ENCODE data around the gene XRRA1.
"Not testable (repeated sequence)": the region's sequence is repeated elsewhere in the genome, so short reads cannot be mapped to it uniquely, and the experiment has no call there.

XRRA1 gene

GRCh38 chr11:74895340-74896116, 53.4 kb downstream of the XRRA1 start:
- DNase-seq = no peak

- not testable (repeated sequence) for DNase-seq
These were observed 55.9 kb downstream of the XRRA1 start for GRCh38 chr11:74893015-74893414.

DNA sequence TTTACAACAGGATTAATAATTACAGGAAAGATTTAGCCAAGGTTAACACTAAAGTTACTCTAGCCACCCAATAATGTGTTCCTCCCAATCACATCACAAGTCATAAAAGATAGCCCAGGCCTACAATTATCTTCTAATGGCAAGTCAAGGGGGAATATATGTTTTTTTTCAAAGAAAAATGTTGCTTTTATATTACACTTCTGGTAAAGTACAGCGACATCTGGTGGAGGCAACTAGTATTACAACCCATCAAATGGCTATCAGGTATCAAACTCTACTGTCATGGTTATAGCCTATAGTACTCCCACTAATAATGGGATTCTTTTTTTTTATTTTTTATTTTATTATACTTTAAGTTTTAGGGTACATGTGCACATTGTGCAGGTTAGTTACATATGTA, 71.8 kb downstream of the XRRA1 start:
- no peak for DNase-seq

GRCh38 chr11:74871037-74871436, 77.9 kb downstream of the XRRA1 start:
- DNase-seq = no peak

- no peak for DNase-seq
These were observed 78.4 kb downstream of the XRRA1 start for GRCh38 chr11:74870485-74870884.

- no peak for DNase-seq
These were observed 82.3 kb downstream of the XRRA1 start for GRCh38 chr11:74866557-74866956.

- DNase-seq = no peak
These were observed 85.5 kb downstream of the XRRA1 start for GRCh38 chr11:74863410-74863809.

GRCh38 chr11:74860743-74861142, 88.1 kb downstream of the XRRA1 start:
- no peak for DNase-seq

DNA sequence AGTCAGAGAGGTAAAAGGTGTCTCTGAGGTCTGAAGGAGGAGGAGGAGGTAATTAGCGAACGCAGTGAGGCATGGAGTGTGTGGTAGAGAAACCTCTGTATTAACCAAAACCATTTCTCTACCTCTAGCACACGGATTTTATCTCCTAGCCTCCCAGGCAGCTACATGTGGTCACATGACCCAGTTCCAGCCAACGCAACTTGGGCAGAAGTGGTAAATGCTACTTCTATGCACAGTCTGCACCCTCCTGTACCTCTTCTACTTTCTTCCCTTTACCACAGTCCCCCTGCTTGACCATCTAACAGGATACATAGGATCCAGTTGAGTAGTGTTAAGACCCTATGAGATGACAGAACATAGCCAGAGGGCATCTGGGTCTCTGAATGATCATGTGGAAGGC, 95.7 kb downstream of the XRRA1 start:
- DNase-seq = no peak

DNA sequence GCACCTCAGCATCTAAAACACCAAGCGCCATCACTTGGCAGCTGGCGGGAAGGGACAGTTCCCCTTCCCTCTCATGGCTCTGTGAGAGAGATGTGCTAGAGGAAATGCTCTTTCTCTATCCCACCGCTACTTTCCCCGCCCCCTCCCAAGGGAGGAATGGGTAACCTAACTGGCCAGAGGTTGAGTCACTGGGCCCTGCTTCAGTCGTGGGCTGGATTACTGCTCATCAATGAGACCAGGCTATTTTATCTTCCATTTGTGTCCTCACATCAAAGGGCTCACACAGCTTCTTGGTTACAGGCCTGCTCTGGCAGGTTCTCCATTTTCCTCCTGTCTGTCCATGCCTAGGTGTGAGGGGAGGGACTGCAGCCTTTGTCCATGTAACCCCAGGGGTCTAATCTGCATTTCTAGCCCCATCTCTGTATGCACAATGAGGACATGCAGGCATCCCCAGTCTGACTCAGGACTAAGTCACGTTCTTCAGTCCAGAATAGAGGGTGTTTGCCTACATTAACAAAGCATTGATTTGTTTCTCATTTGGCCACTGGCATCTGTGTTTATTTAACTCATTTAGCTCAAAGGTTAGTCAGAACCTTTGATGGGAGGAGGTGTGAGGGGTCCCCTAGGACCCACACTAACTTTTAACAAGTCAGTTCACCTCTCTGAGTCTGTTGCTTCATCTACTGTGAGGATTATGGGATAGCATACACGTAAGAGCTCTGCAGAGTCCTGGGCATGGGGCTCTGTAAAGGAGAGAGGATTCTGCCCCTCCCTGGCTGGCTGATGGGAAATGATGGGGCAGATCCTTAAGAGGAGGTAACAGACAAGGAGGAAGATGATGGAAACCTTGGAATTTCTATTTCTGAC, 99.1 kb downstream of the XRRA1 start:
- DNase-seq = no peak

DNA sequence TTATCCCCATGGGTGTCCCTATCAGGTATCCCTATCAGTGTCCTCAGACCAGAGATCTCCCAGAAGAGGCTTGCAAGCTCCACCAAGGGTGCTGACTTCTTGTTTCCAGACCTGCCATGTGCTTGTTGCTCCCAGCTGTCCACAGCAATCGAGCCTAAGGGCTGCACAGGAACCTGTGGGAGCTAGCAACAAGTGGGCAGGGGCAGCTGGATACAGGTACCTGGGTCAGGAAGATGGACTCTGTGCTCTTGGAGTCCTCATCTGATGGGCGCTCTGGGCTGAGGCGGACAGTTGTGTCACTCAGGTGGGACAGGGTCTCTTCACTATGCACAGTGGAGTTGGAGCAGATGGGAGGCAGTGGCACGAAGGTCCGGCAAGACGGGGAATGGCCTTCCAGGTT, 101.0 kb downstream of the XRRA1 start:
- no peak for DNase-seq

DNA sequence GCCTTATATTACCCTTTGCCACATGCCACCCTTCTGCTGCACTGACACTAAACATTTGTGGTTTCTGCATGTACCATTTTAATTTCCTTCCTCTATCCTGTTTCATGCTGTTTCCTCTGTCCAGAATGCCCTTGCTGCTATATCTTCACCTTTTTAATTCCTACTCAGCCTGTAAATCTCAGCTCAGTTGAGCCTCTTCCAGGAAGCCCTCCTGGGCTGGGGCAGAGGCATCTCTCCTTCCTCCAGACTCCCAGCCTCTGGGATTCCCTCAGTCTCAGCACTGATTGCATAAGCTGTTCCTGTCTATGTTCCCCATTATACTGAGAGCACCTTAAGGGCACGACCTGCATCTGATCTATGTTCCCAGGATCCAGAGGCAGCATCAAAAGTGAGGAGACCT, 101.5 kb downstream of the XRRA1 start:
- DNase-seq = no peak

- DNase-seq = no peak
These were observed 102.1 kb downstream of the XRRA1 start for GRCh38 chr11:74846770-74847169.

GRCh38 chr11:74845978-74846517, 102.8 kb downstream of the XRRA1 start:
- DNase-seq = no peak

GRCh38 chr11:74844865-74845264, 104.0 kb downstream of the XRRA1 start:
- DNase-seq = no peak

- DNase-seq = no peak
These were observed 104.8 kb downstream of the XRRA1 start for GRCh38 chr11:74844072-74844471.

DNA sequence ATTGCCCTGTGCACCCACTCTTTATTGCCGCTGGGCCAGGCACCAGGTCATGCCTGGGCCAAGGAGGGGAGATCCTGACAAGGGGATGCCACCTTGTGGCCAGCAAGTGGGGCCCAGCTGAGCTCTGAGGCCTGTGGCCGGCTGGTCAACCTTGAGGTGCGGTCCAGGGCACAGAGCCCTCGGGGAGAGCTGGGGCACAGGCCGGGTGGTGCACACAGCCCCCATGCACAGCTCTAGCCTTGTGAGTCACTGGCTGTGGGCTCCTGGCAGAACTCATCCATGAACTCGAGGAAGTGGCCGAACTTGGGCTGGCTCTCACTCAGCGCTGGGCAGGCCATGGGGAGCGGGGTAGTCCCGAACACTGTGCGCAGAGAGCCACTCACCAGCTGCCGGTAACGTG, 105.9 kb downstream of the XRRA1 start:
- DNase-seq = no peak

DNA sequence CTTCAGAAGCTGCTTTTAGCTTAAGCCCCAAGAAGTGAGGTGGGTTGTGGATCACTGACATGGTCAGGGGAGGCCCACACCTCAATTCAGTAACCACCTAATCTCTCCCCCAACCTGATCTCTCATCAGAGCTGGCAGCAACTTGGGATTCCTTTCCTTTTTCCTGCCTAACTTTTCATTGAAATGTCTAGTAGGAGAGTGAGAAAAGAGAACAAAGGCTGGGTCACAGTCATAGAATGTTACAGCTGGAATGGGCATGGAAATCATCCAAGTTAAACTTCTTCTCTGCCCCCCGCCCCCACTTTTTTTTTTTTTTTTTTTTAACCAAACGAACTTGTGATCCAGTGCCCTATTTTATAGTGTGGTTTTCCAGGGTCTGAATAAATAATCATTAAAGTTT, 108.4 kb downstream of the XRRA1 start:
- DNase-seq = no peak

GRCh38 chr11:74839971-74840370, 108.9 kb downstream of the XRRA1 start:
- no peak for DNase-seq

- DNase-seq = no peak
These were observed 109.4 kb downstream of the XRRA1 start for GRCh38 chr11:74839446-74839845.

- DNase-seq = no peak
These were observed 110.7 kb downstream of the XRRA1 start for GRCh38 chr11:74838188-74838587.

DNA sequence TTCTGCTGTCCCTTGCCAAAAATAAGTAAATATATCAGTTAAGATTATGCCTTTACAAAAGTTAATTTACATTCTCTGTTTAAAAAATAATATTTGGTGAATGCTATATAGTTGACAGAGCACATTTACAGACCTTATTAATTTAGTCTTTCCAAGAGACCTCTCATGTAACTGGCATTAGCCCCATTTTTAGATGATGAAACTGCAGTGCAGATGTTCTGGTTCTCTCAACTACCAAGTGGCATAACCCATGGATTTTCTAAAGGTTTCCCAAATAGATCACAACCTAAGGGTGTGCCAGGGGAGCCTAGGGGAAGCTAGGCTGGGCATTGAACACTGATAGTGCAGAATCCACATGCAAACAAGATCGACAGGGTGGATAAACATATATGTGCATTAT, 111.7 kb downstream of the XRRA1 start:
- DNase-seq = no peak

GRCh38 chr11:74826901-74827300, 122.0 kb downstream of the XRRA1 start:
- DNase-seq = no peak

- DNase-seq = not testable (repeated sequence)
These were observed 123.3 kb downstream of the XRRA1 start for GRCh38 chr11:74825596-74825995.
